Measurements from ENCODE around the gene SLC39A9.
"Not testable (repeated sequence)": the region's sequence is repeated elsewhere in the genome, so short reads cannot be mapped to it uniquely, and the experiment has no call there.

The SLC39A9 gene

GRCh38 chr14:69478055-69478454 lies 79.6 kb downstream of the SLC39A9 start:
- not testable (repeated sequence) for DNase-seq

- DNase-seq = no peak
Measured at GRCh38 chr14:69479696-69480095, 81.2 kb downstream of the SLC39A9 start.

- no peak for DNase-seq
Measured at GRCh38 chr14:69480136-69480535, 81.6 kb downstream of the SLC39A9 start.

- DNase-seq = no peak
Measured at GRCh38 chr14:69481815-69482568, 83.5 kb downstream of the SLC39A9 start.

GRCh38 chr14:69483765-69484443 lies 85.4 kb downstream of the SLC39A9 start:
- no peak for DNase-seq

GRCh38 chr14:69484444-69485314 lies 86.2 kb downstream of the SLC39A9 start, which contains the start of gene PLEKHD1:
PLEKHD1 (plus strand) TSS chr14:69484728; CDS start chr14:69484966, 238 bp downstream.
- no peak for DNase-seq

- no peak for DNase-seq
Measured at GRCh38 chr14:69485315-69485660, 86.8 kb downstream of the SLC39A9 start.

- DNase-seq = no peak
Measured at GRCh38 chr14:69485701-69486100, 87.2 kb downstream of the SLC39A9 start.

- DNase-seq = no peak
Measured at GRCh38 chr14:69487226-69487625, 88.7 kb downstream of the SLC39A9 start.

GRCh38 chr14:69487771-69488170 lies 89.3 kb downstream of the SLC39A9 start:
- DNase-seq = no peak

- DNase-seq = no peak
Measured at GRCh38 chr14:69489495-69489894, 91.0 kb downstream of the SLC39A9 start.

- no peak for DNase-seq
Measured at GRCh38 chr14:69490219-69490918, 91.9 kb downstream of the SLC39A9 start.

- no peak for DNase-seq
Measured at GRCh38 chr14:69491193-69491592, 92.7 kb downstream of the SLC39A9 start.

GRCh38 chr14:69493038-69493437 lies 94.5 kb downstream of the SLC39A9 start:
- DNase-seq = no peak

- no peak for DNase-seq
Measured at GRCh38 chr14:69493791-69494190, 95.3 kb downstream of the SLC39A9 start.

- DNase-seq = no peak
Measured at GRCh38 chr14:69495341-69495921, 96.9 kb downstream of the SLC39A9 start.

- DNase-seq = not testable (repeated sequence)
Measured at GRCh38 chr14:69497866-69498265, 99.4 kb downstream of the SLC39A9 start.

- DNase-seq = not testable (repeated sequence)
Measured at GRCh38 chr14:69498286-69498685, 99.8 kb downstream of the SLC39A9 start.

GRCh38 chr14:69499436-69499835 lies 100.9 kb downstream of the SLC39A9 start:
- no peak for DNase-seq

GRCh38 chr14:69500096-69500495 lies 101.6 kb downstream of the SLC39A9 start:
- no peak for DNase-seq

- no peak for DNase-seq
Measured at GRCh38 chr14:69500736-69501135, 102.2 kb downstream of the SLC39A9 start.

GRCh38 chr14:69501423-69501838 lies 102.9 kb downstream of the SLC39A9 start:
- peak; percentile 10 for DNase-seq

Data from fibroblast of skin of abdomen (primary cell).